IPS-18a (cell line): ENCODE measurements around the gene SAC3D1.
A peak's percentile ranks its signal among the peaks of the same experiment; 100 is the strongest.
"Not testable (repeated sequence)": the region's sequence is repeated elsewhere in the genome, so short reads cannot be mapped to it uniquely, and the experiment has no call there.

Source experiments
- H3K27ac ChIP-seq: one replicate; pipeline ENCODE4 v1.5.1; 2013; ENCODE audit warnings: low read length
- H3K27me3 ChIP-seq: one replicate; pipeline ENCODE4 v1.6.1; 2013; ENCODE audit warnings: mild to moderate bottlenecking, low read length; ENCODE audit not compliant: control insufficient read depth, insufficient read depth
- H3K36me3 ChIP-seq: one replicate; pipeline ENCODE4 v1.6.1; 2013; ENCODE audit warnings: low read depth, low read length; ENCODE audit not compliant: control insufficient read depth
- H3K4me1 ChIP-seq: one replicate; pipeline ENCODE4 v1.6.1; 2013; ENCODE audit warnings: low read depth, low read length; ENCODE audit not compliant: control insufficient read depth
- H3K4me3 ChIP-seq: one replicate; pipeline ENCODE4 v1.5.1; 2013; ENCODE audit warnings: low read length
- H3K9ac ChIP-seq: one replicate; pipeline ENCODE4 v1.6.1; 2013; ENCODE audit warnings: mild to moderate bottlenecking, low read length, moderate library complexity
- H3K9me3 ChIP-seq: one replicate; pipeline ENCODE4 v1.6.1; 2013; ENCODE audit warnings: low read depth, low read length; ENCODE audit not compliant: control insufficient read depth

The SAC3D1 gene

DNA sequence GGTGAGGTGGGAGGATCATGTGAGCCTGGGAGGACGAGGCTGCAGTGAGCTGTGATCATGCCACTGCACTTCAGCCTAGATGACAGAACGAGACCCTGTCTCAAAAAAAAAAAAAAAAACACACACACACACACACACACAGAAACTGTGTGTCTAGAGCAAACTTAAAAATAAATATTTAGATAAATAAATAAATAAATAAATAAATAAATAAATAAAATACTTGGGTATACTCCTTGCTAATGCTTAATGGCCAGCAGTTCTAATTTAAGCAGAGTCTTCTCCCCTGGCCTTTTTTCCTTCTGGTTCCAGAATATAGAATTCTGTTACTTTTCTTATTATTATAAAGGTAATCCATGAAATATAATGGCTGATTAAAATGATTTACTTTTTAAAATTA is 32.1 kb upstream of the SAC3D1 start:
- Histone ChIP-seq H3K4me1 (no peaks in the 10 kb centered on the region), H3K9me3 (no peaks in the 10 kb centered on the region), H3K36me3 (no peaks in the 10 kb centered on the region), H3K9ac (no peak overlapping the region), H3K4me3 (no peak overlapping the region), H3K27ac (no peak overlapping the region), H3K27me3 (no peaks in the 10 kb centered on the region)

DNA sequence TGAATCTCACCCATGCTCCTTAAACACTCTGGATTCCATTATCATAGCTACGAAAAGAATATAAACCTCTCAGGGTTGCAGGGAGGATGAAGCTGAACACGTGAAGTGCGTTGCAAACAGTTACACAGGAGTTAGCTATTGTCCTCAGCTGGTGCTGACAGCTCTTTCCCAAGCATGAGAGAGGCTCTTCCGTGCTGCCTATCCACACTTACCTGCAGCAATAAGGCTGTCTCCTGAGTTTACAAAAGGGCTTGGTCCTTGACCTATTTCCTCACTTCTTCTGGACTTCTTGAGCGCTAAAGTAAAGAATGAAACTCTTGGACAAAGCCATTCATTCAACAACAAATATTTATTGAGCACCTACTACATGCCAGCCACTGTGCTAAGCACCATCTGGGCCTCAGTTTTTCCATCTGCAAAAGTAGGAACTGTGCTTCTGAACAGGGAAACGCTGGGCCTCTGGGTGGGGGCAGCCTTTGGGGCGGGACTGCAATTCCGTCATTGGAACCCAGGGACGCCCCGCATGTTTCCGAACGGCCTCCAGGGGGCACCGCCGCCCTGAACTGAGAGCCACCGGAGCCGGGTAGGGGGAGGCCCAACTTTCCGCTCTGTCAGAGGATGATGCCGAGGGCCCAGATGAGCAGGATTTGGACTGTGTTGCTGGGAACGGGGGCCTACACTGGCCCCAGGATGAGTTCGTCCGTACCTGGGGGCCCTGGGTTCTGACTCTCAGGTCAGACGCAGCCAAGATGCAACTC is 27.7 kb upstream of the SAC3D1 start:
- no peaks in the 10 kb centered on the region for H3K27me3 ChIP-seq

DNA sequence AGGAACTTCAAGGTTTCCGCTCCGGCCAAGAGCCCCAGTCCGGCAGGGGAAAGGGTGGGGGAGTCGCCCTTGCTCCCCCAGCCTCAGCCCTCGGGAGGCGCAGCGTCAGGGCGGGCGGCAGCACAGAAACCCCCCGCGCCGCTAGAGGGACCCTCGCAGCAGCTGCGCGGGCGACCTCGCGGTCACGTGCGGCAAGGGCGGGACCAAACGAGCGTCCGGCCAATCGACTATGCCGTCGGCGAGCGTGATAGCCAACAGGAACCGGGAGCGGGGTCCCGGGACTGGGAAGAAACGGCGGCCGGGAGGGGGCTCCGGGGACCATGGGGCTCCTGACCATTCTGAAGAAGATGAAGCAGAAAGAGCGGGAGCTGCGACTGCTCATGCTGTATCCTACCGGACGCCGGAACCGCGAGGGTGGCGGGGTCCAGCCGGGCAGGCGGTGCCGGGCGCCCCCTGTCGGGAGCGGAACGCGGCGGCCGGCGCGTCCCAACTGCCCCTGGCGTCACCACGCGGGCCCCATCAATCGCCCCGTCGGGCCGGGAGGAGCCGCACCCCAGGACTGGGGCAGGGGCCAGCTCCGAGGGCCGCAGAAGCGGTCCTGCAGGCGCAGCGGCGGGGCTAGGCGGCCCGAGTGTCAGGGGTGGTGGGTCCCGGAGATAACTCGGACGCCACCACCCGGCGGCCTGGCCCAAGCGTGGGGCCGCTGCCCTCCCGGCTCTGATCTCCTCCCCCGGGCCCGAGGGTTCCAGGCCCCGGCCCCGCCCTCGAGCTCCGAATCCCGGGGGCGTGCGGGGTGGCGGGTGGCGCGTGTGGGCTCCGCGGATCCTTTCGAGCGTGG is 26.9 kb upstream of the SAC3D1 start, which contains the start of gene ARL2:
TSS of gene ARL2 (plus strand) at position 273 of the 838 bp plus-strand sequence. CDS start at position 321, 48 bp downstream.
- Histone ChIP-seq H3K27ac (peak within 1 kb of the TSS; percentile 66), H3K9me3 (no peaks in the 10 kb centered on the region), H3K27me3 (no peaks in the 10 kb centered on the region), H3K9ac (peak within 1 kb of the TSS; percentile 63), H3K4me1 (no peaks in the 10 kb centered on the region), H3K4me3 (peak within 1 kb of the TSS; percentile 63), H3K36me3 (peaks cover 11% of the 10 kb centered on the region)

More for the DNA sequence above, 27.7 kb upstream of the SAC3D1 start:
- Histone ChIP-seq H3K36me3 (peaks cover 6% of the 10 kb centered on the region), H3K9ac (peak overlapping the region; percentile 63), H3K4me3 (peak overlapping the region; percentile 63), H3K27ac (peak overlapping the region; percentile 66), H3K4me1 (no peaks in the 10 kb centered on the region), H3K9me3 (no peaks in the 10 kb centered on the region)

DNA sequence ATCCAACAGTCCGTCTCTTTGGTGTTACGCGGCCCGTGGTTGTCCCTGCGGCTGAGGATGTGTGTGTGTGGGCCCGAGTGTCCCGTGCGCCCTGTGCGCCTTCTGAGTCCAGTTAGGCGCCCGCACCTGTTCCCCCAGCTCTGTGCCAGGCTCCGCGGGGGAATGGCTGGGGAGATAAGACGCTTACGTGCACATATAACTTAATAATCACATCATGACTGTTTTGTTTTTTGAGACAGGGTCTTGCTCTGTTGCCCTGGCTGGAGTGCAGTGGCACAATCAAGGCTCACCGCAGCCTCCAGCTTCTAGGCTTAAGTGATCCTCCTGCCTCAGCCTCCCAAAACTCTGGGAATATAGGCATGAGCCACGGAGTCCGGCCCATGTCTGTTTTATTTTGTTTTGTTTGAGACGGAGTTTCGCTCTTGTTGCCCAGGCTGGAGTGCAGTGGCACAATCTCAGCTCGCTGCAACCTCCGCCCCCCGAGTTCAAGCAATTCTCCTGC is 26.2 kb upstream of the SAC3D1 start:
- no peaks in the 10 kb centered on the region for H3K9me3 ChIP-seq
- H3K27ac ChIP-seq, result peak overlapping the region; percentile 31
- H3K4me3 ChIP-seq, result peak overlapping the region; percentile 63
- H3K4me1 ChIP-seq, result no peaks in the 10 kb centered on the region
- peak overlapping the region; percentile 63 for H3K9ac ChIP-seq
- H3K36me3 ChIP-seq, result peaks cover 15% of the 10 kb centered on the region
- no peaks in the 10 kb centered on the region for H3K27me3 ChIP-seq

DNA sequence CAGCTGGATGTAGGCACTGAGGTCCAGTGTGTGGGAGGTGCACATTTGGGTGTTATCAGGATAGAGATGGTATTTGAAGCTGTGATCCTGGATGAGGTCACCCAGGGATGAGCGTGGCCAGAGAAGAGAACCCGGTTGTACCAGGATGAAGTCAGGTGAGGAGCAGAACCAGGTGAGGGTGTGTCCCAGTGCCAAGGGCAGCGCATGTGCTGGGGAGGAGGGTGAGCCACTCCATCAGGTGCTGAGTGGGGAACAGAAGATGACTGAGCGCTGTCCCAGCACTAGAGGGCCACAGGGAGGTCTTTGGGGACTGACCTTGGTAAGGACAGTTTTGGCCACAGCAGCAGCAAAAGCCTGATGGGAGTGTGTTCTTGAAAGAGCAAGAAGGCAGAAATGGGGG is 24.3 kb upstream of the SAC3D1 start:
- H3K36me3 ChIP-seq, result peaks cover 25% of the 10 kb centered on the region
- no peak overlapping the region for H3K27ac ChIP-seq
- H3K27me3 ChIP-seq, result no peaks in the 10 kb centered on the region
- no peak overlapping the region for H3K4me3 ChIP-seq
- no peaks in the 10 kb centered on the region for H3K9me3 ChIP-seq
- H3K4me1 ChIP-seq, result no peaks in the 10 kb centered on the region
- no peak overlapping the region for H3K9ac ChIP-seq

DNA sequence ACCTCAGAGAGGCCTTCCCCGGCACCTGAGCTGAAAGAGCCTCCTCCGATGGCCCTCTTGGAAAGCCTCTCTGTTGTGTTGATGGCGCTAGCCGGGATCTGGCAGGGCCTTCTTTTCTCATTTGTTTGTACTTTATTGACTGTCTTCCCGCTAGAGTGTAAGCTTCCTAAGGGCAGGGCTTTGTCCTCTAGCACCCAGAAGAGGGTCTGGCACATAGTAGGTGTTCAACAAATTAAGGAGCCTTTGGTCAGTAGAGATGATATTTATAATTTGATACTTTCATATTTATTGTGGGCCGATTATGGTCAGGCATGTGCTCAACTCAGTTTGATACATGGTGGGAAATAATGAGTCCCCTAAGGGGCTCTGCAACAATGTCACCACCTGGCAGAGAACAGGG is 23.1 kb upstream of the SAC3D1 start:
- Histone ChIP-seq H3K9ac (no peak overlapping the region), H3K4me1 (no peaks in the 10 kb centered on the region), H3K4me3 (no peak overlapping the region), H3K27ac (no peak overlapping the region), H3K9me3 (no peaks in the 10 kb centered on the region), H3K27me3 (no peaks in the 10 kb centered on the region), H3K36me3 (peaks cover 25% of the 10 kb centered on the region)

DNA sequence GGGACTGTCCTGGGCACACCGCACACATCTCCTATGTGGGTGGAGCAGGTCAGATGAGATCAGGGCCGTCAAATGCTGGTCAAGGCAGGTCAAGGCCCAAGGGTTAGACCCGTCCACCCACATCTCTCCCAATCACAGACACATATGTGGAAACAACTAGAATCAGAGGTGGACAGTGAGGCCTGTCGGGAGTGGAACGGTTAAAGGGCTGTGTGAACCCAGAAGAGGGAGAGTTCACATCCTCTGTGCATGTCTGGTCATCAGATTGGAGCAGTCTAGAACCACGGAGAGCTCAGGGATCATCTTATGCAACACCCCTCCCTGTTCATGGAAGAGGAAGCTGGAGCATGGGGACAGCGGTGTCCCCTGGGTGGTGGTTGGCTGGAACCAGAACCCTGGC is 21.2 kb upstream of the SAC3D1 start:
- no peaks in the 10 kb centered on the region for H3K4me1 ChIP-seq
- peaks cover 25% of the 10 kb centered on the region for H3K36me3 ChIP-seq
- H3K9me3 ChIP-seq, result no peaks in the 10 kb centered on the region

DNA sequence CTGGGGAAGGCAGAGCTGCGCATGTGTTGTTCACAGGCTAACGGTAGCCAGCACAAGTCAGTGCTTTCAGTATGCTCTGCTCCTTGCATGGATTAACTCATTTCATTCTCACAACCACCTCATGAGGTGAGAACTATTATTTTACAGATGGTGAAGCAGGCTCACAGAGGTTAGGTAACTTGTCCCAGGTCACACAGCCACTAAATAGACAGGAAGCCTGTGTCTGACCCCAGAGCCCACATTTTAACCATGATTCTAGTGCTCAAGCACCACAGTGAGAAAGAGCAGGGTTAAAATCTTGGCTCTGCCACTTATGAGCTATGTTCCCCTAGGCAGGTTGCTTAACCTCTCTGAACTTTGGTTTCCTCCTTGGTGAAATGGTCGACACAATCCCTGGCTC is 20.0 kb upstream of the SAC3D1 start:
- Histone ChIP-seq H3K9me3 (no peaks in the 10 kb centered on the region), H3K4me1 (no peaks in the 10 kb centered on the region), H3K27ac (no peak overlapping the region), H3K4me3 (no peak overlapping the region), H3K9ac (no peak overlapping the region), H3K27me3 (no peaks in the 10 kb centered on the region), H3K36me3 (peaks cover 25% of the 10 kb centered on the region)

More for the DNA sequence above, 21.2 kb upstream of the SAC3D1 start:
- Histone ChIP-seq H3K9ac (no peak overlapping the region), H3K27ac (no peak overlapping the region), H3K27me3 (no peaks in the 10 kb centered on the region), H3K4me3 (no peak overlapping the region)

DNA sequence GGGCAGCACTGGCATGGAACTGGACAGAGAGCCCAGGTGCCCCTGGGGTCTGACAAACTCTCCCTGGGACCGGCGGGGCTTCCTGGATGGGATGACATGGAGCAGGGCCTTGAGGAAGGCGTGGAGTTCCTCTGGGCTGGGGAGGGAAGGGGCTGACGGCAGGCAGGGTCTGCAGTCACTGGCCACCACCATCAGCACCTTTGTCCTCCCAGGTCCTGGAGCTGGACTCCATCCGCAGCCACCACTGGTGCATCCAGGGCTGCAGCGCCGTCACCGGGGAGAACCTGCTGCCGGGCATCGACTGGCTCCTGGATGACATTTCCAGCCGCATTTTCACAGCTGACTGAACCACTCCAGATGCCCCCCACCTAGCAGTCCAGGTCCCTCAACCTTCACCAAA is 19.5 kb upstream of the SAC3D1 start:
- H3K9me3 ChIP-seq, result no peaks in the 10 kb centered on the region
- no peaks in the 10 kb centered on the region for H3K4me1 ChIP-seq
- H3K4me3 ChIP-seq, result no peak overlapping the region
- H3K36me3 ChIP-seq, result peaks cover 25% of the 10 kb centered on the region
- H3K27me3 ChIP-seq, result no peaks in the 10 kb centered on the region
- no peak overlapping the region for H3K27ac ChIP-seq
- H3K9ac ChIP-seq, result no peak overlapping the region

DNA sequence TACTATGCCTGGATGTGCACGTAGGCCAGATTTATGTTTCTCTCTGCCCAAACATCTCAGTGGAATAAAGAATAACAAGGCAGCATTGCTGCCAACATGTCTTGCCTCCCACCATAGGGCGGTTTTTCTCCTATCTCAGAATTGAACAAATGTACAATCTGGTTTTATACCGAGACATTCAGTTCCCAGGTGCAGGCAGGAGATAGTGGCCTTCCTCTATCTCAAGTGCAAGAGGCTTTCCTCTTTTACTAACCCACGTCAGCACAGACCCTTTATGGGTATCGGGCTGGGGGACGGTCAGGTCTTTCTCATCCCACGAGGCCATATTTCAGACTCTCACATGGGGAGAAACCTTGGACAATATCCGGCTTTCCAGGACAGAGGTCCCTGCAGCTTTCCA is 17.5 kb upstream of the SAC3D1 start:
- not testable (repeated sequence) for H3K4me1 ChIP-seq, H3K27ac ChIP-seq, H3K9me3 ChIP-seq, H3K27me3 ChIP-seq, H3K9ac ChIP-seq, H3K4me3 ChIP-seq
- H3K36me3 ChIP-seq, result peaks cover 17% of the 10 kb centered on the region

DNA sequence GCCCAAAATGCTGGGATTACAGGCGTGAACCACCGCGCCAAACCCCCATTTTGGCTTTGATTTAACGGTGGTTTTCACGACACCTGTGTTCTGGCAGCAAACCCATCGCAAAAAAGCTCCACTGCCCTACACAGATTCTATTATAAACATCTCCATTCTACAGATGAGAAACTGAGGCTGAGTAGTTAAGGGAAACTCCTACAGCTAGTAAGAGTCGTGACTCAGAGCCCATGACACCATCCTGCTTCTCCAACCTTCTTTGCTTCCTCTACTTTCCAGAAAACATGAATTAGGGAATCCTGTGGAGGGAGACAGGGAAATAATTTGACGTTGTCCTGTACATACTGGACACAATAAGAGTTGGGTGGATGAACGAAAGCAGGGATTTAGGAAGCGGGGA is 14.2 kb upstream of the SAC3D1 start:
- Histone ChIP-seq H3K9me3 (no peaks in the 10 kb centered on the region), H3K4me3 (peak overlapping the region; percentile 79), H3K4me1 (no peaks in the 10 kb centered on the region), H3K9ac (no peak overlapping the region), H3K27me3 (no peaks in the 10 kb centered on the region), H3K27ac (no peak overlapping the region), H3K36me3 (no peaks in the 10 kb centered on the region)
